ENCODE data around the gene CHGA. TPM values are rescaled to one million over a fixed set of nuclear protein-coding genes. Genes with fewer than 3 reads are reported as not detected.

Gene CHGA
- polyA plus RNA-seq, 1 donor from 2014 or later = 131 TPM

GRCh38 chr14:92967346-92967926 is 44.5 kb downstream of the CHGA start:
- Histone ChIP-seq H3F3A (ENCODE audit: insufficient read depth, low read length, poor library complexity, severe bottlenecking) (no peaks in the 10 kb centered on the region), H4K20me1 (ENCODE audit: insufficient read depth) (no peaks in the 10 kb centered on the region), H2AFZ (ENCODE audit: low read depth, low read length) (no peak overlapping the region), H3K9me3 (ENCODE audit: low read length) (no peaks in the 10 kb centered on the region), H3K36me3 (ENCODE audit: insufficient read depth, low read length) (no peaks in the 10 kb centered on the region), H3K9ac (ENCODE audit: low read length) (no peak overlapping the region), H3K4me3 (ENCODE audit: low read length) (no peak overlapping the region), H3K9me2 (ENCODE audit: insufficient read depth, low read length) (no peaks in the 10 kb centered on the region), H3K27ac (ENCODE audit: low read length) (no peak overlapping the region), H3K4me2 (ENCODE audit: low read length) (no peak overlapping the region), H3K27me3 (ENCODE audit: insufficient read depth, low read depth, low read length) (no peaks in the 10 kb centered on the region), H3K79me2 (replicated peaks; ENCODE audit: insufficient read depth, low read length) (no peaks in the 10 kb centered on the region)
- TF ChIP-seq REST (IDR thresholded peaks at IDR 0.05; ENCODE audit: borderline replicate concordance) = no peak
- TF ChIP-seq CTCF (IDR thresholded peaks at IDR 0.05; ENCODE audit: poor library complexity, severe bottlenecking) = no peak
- TF ChIP-seq SMC3 (conservative IDR thresholded peaks at IDR 0.05; ENCODE audit: poor library complexity) = no peak
- no peak for TF ChIP-seq TAF1 (IDR thresholded peaks at IDR 0.05; ENCODE audit: low read depth)
- no peak for TF ChIP-seq EP300 (conservative IDR thresholded peaks at IDR 0.05; ENCODE audit: poor library complexity, severe bottlenecking)
- no peak for TF ChIP-seq EZH2 (IDR thresholded peaks at IDR 0.05; ENCODE audit: borderline replicate concordance, insufficient read depth, low read length, poor library complexity, severe bottlenecking)
- TF ChIP-seq RAD21 (conservative IDR thresholded peaks at IDR 0.05) = no peak
- TF ChIP-seq MXI1 (conservative IDR thresholded peaks at IDR 0.05; ENCODE audit: poor library complexity, severe bottlenecking) = no peak
- no peak for TF ChIP-seq POLR2AphosphoS5 (IDR thresholded peaks at IDR 0.05)

- Histone ChIP-seq H3K27ac (ENCODE audit: low read length) (no peak overlapping the region), H3K36me3 (ENCODE audit: insufficient read depth, low read length) (no peaks in the 10 kb centered on the region), H3K4me2 (ENCODE audit: low read length) (no peak overlapping the region), H3K9ac (ENCODE audit: low read length) (no peak overlapping the region), H2AFZ (ENCODE audit: low read depth, low read length) (no peak overlapping the region), H3K9me3 (ENCODE audit: low read length) (no peaks in the 10 kb centered on the region), H3K79me2 (replicated peaks; ENCODE audit: insufficient read depth, low read length) (no peaks in the 10 kb centered on the region), H3K4me3 (ENCODE audit: low read length) (no peak overlapping the region), H3K9me2 (ENCODE audit: insufficient read depth, low read length) (no peaks in the 10 kb centered on the region), H3F3A (ENCODE audit: insufficient read depth, low read length, poor library complexity, severe bottlenecking) (no peaks in the 10 kb centered on the region), H4K20me1 (ENCODE audit: insufficient read depth) (no peaks in the 10 kb centered on the region), H3K27me3 (ENCODE audit: insufficient read depth, low read depth, low read length) (no peaks in the 10 kb centered on the region)
- TF ChIP-seq EZH2 (IDR thresholded peaks at IDR 0.05; ENCODE audit: borderline replicate concordance, insufficient read depth, low read length, poor library complexity, severe bottlenecking) (no peak), EP300 (conservative IDR thresholded peaks at IDR 0.05; ENCODE audit: poor library complexity, severe bottlenecking) (no peak), CTCF (IDR thresholded peaks at IDR 0.05; ENCODE audit: poor library complexity, severe bottlenecking) (no peak), POLR2AphosphoS5 (IDR thresholded peaks at IDR 0.05) (no peak), MXI1 (conservative IDR thresholded peaks at IDR 0.05; ENCODE audit: poor library complexity, severe bottlenecking) (no peak), TAF1 (IDR thresholded peaks at IDR 0.05; ENCODE audit: low read depth) (no peak), SMC3 (conservative IDR thresholded peaks at IDR 0.05; ENCODE audit: poor library complexity) (no peak)
These were observed 45.5 kb downstream of the CHGA start for GRCh38 chr14:92968291-92969020.

All from neural cell (in vitro differentiated cells).